H54 (cell line): ENCODE data around the gene JAZF1.
A peak's percentile ranks its signal among the peaks of the same experiment; 100 is the strongest.

ENCODE experiments used
- DNase-seq: peaks from one replicate; pipeline ENCODE4 v3.0.0; 2011; ENCODE audit warnings: low spot score, mixed read lengths; ENCODE audit not compliant: insufficient read length
- FAIRE-seq: peaks from 3 replicates; lab custom pipeline; 2011; peaks lifted over from hg19 to GRCh38; lab: Jason Lieb, UNC
- POLR2A ChIP-seq: IDR thresholded peaks from 2 replicates; pipeline ENCODE4 v1.6.1; 2011; ENCODE audit warnings: low read depth, mild to moderate bottlenecking, low read length

Gene JAZF1

DNA sequence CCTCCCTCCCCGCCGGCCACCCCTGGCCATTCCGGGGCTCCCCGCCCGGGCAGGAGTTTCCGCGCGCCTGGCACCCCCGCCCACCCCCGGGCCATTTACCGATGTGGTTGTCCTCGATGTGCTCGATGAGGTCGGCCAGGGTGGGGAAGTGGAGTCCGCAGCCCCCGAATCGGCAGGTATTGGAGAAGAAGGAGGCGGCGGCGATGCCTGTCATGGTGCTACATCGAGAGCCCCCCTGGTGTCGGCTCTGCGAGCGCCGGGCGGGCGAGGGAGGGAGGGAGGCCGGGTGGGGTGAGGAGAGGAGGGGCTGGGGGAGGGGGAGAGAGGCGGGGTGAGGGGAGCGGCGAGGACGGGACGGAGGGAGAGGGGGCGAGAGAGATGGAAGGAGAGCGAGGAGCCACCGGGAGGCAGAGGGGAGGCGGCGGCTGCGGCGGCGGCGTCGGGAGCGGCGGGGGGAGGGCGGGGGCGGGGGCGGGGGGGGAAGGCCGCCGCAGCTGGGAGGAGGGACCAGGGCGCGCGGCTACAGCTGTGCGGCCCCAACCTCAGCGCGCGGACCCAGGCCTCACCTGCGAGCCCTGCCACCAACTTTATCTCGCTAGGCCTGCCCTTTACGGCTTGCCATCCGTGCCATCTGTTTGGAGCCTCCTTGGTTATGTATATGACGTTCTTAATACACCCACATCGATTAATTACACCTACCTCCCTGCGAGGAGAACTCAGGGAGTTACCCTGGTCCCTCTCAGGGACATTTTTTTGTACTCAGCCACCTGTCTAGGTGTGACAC lies at the start of gene JAZF1:
TSS of gene JAZF1 (minus strand) at position 432 of the 784 bp plus-strand sequence.
- no peak; the same call in 1 of the 2 replicates for TF ChIP-seq POLR2A
- DNase-seq: peak; percentile 83
- no peak for FAIRE-seq

DNA sequence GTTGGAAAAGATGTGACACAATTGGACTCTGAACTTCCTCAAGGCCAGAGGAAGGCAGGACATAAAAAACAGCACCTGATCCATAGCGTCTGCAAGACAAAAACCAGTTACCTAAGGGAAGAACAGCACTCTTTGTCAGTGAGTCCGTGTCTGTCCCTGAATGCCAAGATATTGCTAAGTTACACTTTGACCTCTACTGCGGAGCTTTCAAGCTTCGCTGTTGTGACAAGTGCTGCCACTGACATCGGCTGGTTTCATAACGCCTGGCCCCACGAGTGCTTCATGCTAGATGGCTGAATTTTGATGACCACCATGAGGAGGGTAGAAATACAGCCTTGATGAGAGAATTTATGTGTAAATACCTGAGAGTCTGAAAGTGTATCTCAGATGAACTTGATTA lies 49.7 kb upstream of the JAZF1 start:
- DNase-seq: no peak
- TF ChIP-seq POLR2A: no peak
- FAIRE-seq: no peak

DNA sequence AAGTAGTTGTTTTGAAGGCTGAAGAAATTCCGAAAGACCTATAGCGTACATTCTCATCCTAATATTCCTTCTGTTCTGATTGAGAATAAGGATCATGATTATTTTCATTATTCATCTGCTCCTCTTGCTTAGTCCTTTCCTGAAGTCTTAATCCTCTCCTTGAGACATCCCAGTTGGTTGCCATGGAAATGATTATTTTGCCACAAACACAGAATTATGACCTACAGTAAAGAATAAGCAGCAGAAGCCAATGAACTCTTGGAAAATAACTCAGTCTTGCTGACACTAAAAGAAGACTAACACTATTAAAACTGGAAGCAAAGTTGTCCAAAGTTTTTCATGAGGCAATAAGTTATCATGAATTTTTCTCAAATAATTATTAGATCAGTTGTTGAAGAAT lies 47.8 kb upstream of the JAZF1 start:
- TF ChIP-seq POLR2A: no peak
- FAIRE-seq (no peak), DNase-seq (no peak)

DNA sequence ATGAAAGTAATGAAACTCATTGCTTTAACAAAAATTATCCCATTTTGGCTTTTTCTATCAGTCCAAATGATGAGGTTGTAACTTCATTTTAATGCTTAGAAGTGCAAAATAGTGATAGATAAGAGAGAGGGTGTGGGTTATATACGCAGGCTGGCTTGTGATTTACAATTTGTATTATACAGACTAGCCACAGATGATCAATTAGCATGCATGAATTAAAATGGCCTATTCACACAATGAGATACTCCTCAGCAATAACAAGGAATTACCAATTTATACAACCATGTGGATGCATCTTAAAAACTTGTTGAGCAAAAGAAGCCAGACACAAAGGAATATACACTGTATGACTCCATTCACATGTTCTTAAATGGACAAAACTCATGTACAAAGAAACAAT lies 45.4 kb upstream of the JAZF1 start:
- TF ChIP-seq POLR2A: no peak
- DNase-seq (no peak), FAIRE-seq (no peak)

GRCh38 chr7:28225576-28225975 lies 45.0 kb upstream of the JAZF1 start:
- DNase-seq: no peak
- FAIRE-seq: no peak
- no peak for TF ChIP-seq POLR2A

DNA sequence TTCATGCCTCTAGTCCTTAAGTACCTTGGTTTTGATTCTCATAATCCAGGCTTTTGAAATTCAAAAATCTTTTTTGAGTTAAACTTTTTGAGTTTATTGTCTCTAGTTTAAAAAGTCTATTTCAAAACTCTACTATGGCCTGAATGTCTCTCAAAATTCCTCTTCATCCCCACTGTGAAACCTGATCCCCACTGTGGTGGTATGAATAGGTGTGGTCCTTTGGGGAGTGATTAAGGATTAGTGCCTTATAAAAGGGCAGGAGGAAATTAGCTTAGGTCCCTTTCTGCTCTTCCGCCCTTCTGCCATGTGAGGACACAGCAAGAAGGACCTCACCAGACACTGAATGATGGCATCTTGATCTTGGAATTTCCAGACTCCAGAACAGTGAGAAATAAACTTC lies 44.1 kb upstream of the JAZF1 start:
- no peak for TF ChIP-seq POLR2A
- DNase-seq (no peak), FAIRE-seq (no peak)

DNA sequence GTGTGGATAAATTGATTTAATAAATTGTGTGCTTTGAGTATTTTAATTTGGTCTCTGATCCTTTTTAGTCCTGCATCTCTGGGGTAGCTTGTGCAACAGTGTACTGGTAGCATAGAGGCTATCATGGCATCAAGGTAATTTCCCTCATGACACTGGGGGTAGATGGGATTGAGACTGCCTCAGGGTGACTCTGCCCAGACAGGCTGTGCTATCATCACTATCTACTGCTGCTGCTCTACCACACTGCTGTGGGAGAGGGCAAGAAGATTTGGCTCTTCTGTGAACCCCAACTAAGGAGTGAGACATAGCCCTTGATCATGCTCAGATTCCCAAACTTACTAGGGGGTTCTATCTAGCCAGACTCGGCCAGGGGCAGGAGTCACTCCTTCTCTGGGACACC lies 43.6 kb upstream of the JAZF1 start:
- FAIRE-seq: no peak
- DNase-seq: no peak
- TF ChIP-seq POLR2A: no peak

GRCh38 chr7:28222636-28223035 lies 42.0 kb upstream of the JAZF1 start:
- DNase-seq (no peak), FAIRE-seq (no peak)
- TF ChIP-seq POLR2A: no peak

DNA sequence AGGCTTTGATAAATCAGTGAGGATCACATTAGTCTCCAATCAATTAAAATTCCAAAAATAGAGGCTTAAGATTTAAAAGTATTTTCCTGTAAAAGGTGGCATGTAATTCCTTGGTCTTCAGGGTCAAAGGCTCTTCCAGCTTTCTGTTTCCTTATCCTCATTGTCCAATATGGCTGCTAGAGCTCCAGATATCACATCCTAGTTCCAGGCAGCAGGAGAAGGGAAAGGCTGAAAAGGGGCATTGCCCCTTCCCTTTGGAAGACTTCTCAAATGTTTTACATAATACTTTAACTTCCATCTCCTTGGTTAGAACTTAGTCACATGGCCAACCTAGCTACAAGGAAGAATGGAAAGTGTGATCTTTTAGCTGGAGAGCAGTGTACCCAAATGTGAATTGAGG lies 39.2 kb upstream of the JAZF1 start:
- TF ChIP-seq POLR2A: no peak
- FAIRE-seq: no peak
- DNase-seq: no peak

- FAIRE-seq (no peak), DNase-seq (no peak)
Observed at GRCh38 chr7:28217143-28217542, 36.5 kb upstream of the JAZF1 start.

GRCh38 chr7:28211006-28211405 lies 30.4 kb upstream of the JAZF1 start:
- no peak for DNase-seq
- TF ChIP-seq POLR2A: no peak
- no peak for FAIRE-seq

More at GRCh38 chr7:28217143-28217542, 36.5 kb upstream of the JAZF1 start:
- no peak for TF ChIP-seq POLR2A

- FAIRE-seq (no peak), DNase-seq (no peak)
- no peak for TF ChIP-seq POLR2A
Observed at GRCh38 chr7:28208506-28208905, 27.9 kb upstream of the JAZF1 start.

- DNase-seq: no peak
- no peak for FAIRE-seq
- no peak for TF ChIP-seq POLR2A
Observed at GRCh38 chr7:28207486-28208158, 27.0 kb upstream of the JAZF1 start.

GRCh38 chr7:28205506-28205905 lies 24.9 kb upstream of the JAZF1 start:
- FAIRE-seq (no peak), DNase-seq (no peak)
- TF ChIP-seq POLR2A: no peak
